Measurements from ENCODE around the gene GSX1. TPM values are rescaled to one million over a fixed set of nuclear protein-coding genes. Genes with fewer than 3 reads are reported as not detected.
A peak's percentile ranks its signal among the peaks of the same experiment; 100 is the strongest.

GSX1 gene
- total RNA-seq, 3 donors from 2014 or later (not counting 1 experiment from before 2014, with no cell fraction given) = not detected

DNA sequence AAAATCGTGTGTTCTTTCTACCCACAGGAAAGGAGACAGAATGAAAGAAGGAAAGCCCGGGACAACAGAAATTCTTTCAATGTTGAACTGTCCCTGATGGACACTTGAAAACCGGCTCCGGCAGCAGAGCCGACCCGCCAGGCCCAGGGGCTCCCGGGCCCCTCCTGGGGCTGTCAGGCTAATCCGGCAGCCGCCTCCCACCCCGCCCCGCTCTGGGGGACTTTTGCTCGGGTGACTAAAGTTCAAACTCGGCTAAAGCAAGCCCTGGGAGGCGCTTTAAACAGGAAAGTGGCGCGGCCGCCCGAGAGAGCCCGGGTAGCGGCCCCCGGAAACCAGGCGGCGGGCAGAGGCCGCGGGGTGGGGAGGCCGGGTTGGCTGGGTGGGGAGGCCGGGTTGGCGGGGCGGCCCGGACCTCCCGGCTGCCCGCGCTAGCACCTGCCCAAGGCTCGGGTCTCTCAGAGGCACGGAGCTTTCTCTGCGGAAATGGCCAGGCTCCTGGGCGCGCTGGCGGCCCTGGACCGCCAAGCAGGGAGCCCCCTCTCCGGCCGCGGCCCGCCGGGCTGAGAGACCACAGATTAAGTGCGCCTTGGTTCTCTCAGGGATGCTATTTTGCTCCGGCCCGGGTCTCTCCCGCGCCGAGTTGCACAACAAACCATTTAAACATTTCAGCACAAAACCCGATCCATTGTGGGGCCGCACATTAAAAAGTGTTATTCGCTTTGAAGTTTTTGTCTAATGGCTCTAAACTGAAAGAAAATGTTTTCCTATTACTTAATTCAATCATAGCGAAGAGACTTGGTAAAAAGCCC, 2.6 kb upstream of the GSX1 start:
- no peaks in the 10 kb centered on the region for H3K9me3 ChIP-seq (ENCODE audit: control insufficient read depth, insufficient read depth, low read length)
- peaks cover 28% of the 10 kb centered on the region for H3K4me1 ChIP-seq (ENCODE audit: control insufficient read depth, insufficient read depth, low read length)
- TF ChIP-seq, protein P1, sequence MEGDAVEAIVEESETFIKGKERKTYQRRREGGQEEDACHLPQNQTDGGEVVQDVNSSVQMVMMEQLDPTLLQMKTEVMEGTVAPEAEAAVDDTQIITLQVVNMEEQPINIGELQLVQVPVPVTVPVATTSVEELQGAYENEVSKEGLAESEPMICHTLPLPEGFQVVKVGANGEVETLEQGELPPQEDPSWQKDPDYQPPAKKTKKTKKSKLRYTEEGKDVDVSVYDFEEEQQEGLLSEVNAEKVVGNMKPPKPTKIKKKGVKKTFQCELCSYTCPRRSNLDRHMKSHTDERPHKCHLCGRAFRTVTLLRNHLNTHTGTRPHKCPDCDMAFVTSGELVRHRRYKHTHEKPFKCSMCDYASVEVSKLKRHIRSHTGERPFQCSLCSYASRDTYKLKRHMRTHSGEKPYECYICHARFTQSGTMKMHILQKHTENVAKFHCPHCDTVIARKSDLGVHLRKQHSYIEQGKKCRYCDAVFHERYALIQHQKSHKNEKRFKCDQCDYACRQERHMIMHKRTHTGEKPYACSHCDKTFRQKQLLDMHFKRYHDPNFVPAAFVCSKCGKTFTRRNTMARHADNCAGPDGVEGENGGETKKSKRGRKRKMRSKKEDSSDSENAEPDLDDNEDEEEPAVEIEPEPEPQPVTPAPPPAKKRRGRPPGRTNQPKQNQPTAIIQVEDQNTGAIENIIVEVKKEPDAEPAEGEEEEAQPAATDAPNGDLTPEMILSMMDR (IDR thresholded peaks at IDR 0.05) = no peak
- DNase-seq = peak in 1 of 2 donors; percentile 28
- peak; percentile 5 to 70 (median 56) for ATAC-seq
- Mint-ChIP-seq H3K27me3 (ENCODE audit: low read depth in 2 of 2) (peaks cover 56 to 63% of the 10 kb centered on the region in 2 donors), H3K36me3 (peaks cover 5% of the 10 kb centered on the region), H3K9me3 (peaks cover 0 to 2% of the 10 kb centered on the region in 2 donors), H3K27ac (no peak overlapping the region), H3K4me1 (peaks cover 32 to 38% of the 10 kb centered on the region in 2 donors), H3K4me3 (peak overlapping the region; percentile 82)
- no peaks in the 10 kb centered on the region for H3K36me3 ChIP-seq (ENCODE audit: control insufficient read depth, insufficient read depth, low read length)
- H3K27me3 ChIP-seq (ENCODE audit: control insufficient read depth, insufficient read depth, low read length) = peaks cover 33% of the 10 kb centered on the region
- no peak overlapping the region for H3K27ac ChIP-seq (ENCODE audit: low read length)
- WGBS (ENCODE audit: insufficient coverage) = 1% methylated on average over 55 of the region's 55 CpGs
- intact Hi-C loops (cut with micrococcal nuclease) = no loop called here
- peak overlapping the region; percentile 6 for H3K4me3 ChIP-seq (ENCODE audit: low read length)

DNA sequence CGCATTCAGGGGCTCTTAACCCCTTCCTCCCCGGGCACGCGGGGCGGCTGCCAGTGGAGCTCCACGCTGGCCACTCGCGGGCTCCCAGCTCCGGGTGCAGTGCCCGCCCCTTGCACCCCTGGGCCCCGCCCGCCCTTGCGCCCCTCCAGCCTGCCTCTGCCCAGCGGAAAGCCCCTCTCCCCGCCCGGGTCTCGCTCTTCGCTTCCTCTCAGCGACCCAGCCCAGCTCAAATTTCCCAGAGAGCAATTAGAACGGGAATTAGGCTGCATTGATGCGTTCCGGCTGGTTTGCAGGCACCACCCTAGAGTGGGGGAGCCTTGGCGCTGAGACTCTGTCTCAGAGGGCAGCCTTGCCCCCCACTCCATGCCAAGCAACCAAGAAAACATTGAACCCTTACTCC, 1.8 kb upstream of the GSX1 start:
- H3K4me3 ChIP-seq (ENCODE audit: low read length) = peak overlapping the region; percentile 15
- peak overlapping the region; percentile 91 for H3K4me3 Mint-ChIP-seq
- ATAC-seq (no peak), DNase-seq (no peak)
- H3K36me3 ChIP-seq (ENCODE audit: control insufficient read depth, insufficient read depth, low read length) = no peaks in the 10 kb centered on the region
- 3% methylated on average over 23 of the region's 23 CpGs for WGBS (ENCODE audit: insufficient coverage)
- no peaks in the 10 kb centered on the region for H3K9me3 ChIP-seq (ENCODE audit: control insufficient read depth, insufficient read depth, low read length)
- H3K27ac Mint-ChIP-seq = no peak overlapping the region
- peaks cover 32 to 38% of the 10 kb centered on the region in 2 donors for H3K4me1 Mint-ChIP-seq
- peaks cover 28% of the 10 kb centered on the region for H3K4me1 ChIP-seq (ENCODE audit: control insufficient read depth, insufficient read depth, low read length)
- peaks cover 39% of the 10 kb centered on the region for H3K27me3 ChIP-seq (ENCODE audit: control insufficient read depth, insufficient read depth, low read length)
- H3K36me3 Mint-ChIP-seq = peaks cover 5% of the 10 kb centered on the region
- H3K9me3 Mint-ChIP-seq = peaks cover 0 to 2% of the 10 kb centered on the region in 2 donors
- intact Hi-C loops (cut with micrococcal nuclease) = no loop called here
- TF ChIP-seq, protein P1 (IDR thresholded peaks at IDR 0.05) = no peak
- no peak overlapping the region for H3K27ac ChIP-seq (ENCODE audit: low read length)
- H3K27me3 Mint-ChIP-seq (ENCODE audit: low read depth in 2 of 2) = peaks cover 54 to 63% of the 10 kb centered on the region in 2 donors

DNA sequence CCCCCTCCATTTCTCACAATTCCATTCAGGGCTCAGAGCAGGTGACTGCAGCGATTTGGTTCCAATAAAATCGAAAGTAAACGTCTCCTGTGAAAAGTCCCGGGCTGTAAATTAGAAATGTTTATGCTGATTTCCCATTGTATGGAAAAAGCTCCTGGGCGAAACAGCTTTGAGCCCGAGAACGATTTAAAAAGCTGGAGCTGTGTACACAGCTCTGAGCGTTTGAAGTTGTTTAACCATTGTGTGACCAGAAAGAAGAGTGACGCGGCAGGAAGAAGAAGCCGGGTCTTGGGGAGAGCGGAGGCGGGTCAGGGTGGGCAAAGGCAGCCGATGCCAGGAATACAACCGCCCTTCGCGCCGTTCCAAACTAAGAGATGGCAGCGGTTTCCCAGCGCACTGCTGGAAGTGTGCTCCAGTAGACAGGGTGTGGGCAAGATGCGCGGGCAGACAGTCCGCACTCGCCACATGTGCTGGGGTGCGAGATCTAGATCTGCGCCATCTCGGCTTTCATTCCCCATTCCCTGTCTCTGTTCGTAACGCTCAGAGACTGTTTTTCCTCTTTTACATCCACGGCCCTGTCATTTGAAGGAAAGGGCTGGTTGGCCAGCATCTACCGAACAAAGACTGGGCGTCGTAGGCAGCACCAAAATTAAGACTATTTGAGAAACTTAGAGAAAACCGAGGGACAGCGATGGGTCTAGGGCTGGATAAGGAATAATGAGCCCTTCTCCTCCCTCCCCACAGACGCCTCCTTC, 960 bp upstream of the GSX1 start:
- H3K36me3 Mint-ChIP-seq = peaks cover 5% of the 10 kb centered on the region
- no peaks in the 10 kb centered on the region for H3K36me3 ChIP-seq (ENCODE audit: control insufficient read depth, insufficient read depth, low read length)
- H3K9me3 Mint-ChIP-seq = peaks cover 0 to 2% of the 10 kb centered on the region in 2 donors
- peak in 1 of 2 donors; percentile 8 for DNase-seq
- no peaks in the 10 kb centered on the region for H3K9me3 ChIP-seq (ENCODE audit: control insufficient read depth, insufficient read depth, low read length)
- H3K4me1 Mint-ChIP-seq = peaks cover 32 to 38% of the 10 kb centered on the region in 2 donors
- peaks cover 28% of the 10 kb centered on the region for H3K4me1 ChIP-seq (ENCODE audit: control insufficient read depth, insufficient read depth, low read length)
- H3K27me3 ChIP-seq (ENCODE audit: control insufficient read depth, insufficient read depth, low read length) = peaks cover 45% of the 10 kb centered on the region
- TF ChIP-seq, protein P1 (IDR thresholded peaks at IDR 0.05) = no peak
- ATAC-seq = no peak
- no peak overlapping the region for H3K27ac Mint-ChIP-seq
- peaks cover 58 to 67% of the 10 kb centered on the region in 2 donors for H3K27me3 Mint-ChIP-seq (ENCODE audit: low read depth in 2 of 2)
- H3K27ac ChIP-seq (ENCODE audit: low read length) = no peak overlapping the region
- intact Hi-C loops (cut with micrococcal nuclease) = no loop called here
- H3K4me3 Mint-ChIP-seq = peak overlapping the region; percentile 91
- WGBS (ENCODE audit: insufficient coverage) = 11% methylated on average over 36 of the region's 36 CpGs
- H3K4me3 ChIP-seq (ENCODE audit: low read length) = peak overlapping the region; percentile 15

Data from natural killer cell (primary cell).